Osteocyte (in vitro differentiated cells): Measurements from ENCODE around the gene CRYBA1. TPM values are rescaled to one million over a fixed set of nuclear protein-coding genes. Genes with fewer than 3 reads are reported as not detected.

ENCODE experiments used
- DNase-seq: peaks from one replicate; pipeline ENCODE4 v3.0.0; 2021; ENCODE audit warnings: mixed read lengths; ENCODE audit not compliant: unreplicated experiment; ENCODE audit errors: extremely low spot score
- H3K27ac Mint-ChIP-seq: one replicate; pipeline ENCODE4 v1.8.0; 2021; ENCODE audit warnings: mild to moderate bottlenecking, mixed read lengths; ENCODE audit not compliant: unreplicated experiment
- H3K27me3 Mint-ChIP-seq: one replicate; pipeline ENCODE4 v1.8.0; 2021; ENCODE audit warnings: mixed read lengths; ENCODE audit not compliant: unreplicated experiment
- H3K36me3 Mint-ChIP-seq: one replicate; pipeline ENCODE4 v1.8.0; 2021; ENCODE audit warnings: mixed read lengths; ENCODE audit not compliant: unreplicated experiment
- H3K4me1 Mint-ChIP-seq: one replicate; pipeline ENCODE4 v1.8.0; 2021; ENCODE audit warnings: mixed read lengths; ENCODE audit not compliant: unreplicated experiment
- H3K4me3 Mint-ChIP-seq: one replicate; pipeline ENCODE4 v1.8.0; 2021; ENCODE audit warnings: mild to moderate bottlenecking, moderate library complexity, mixed read lengths; ENCODE audit not compliant: unreplicated experiment
- H3K9me3 Mint-ChIP-seq: one replicate; pipeline ENCODE4 v1.8.0; 2021; ENCODE audit warnings: mixed read lengths; ENCODE audit not compliant: unreplicated experiment
- CTCF ChIP-seq: fragments of 200-600 bp; sonication (generic); IDR thresholded peaks from 2 replicates; pipeline ENCODE4 v1.5.0; 2021; ENCODE audit warnings: antibody characterized with exemption, mild to moderate bottlenecking, moderate library complexity
- total RNA-seq: library from RNA; stranded (reverse); gene quantifications from 2 replicates; pipeline ENCODE4 v1.2.1, GENCODE V29; 2021

Gene CRYBA1
- total RNA-seq, 1 donor from 2014 or later = not detected

GRCh38 chr17:29295420-29295819, 48.8 kb downstream of the CRYBA1 start:
- Mint-ChIP-seq H3K4me1 (peaks cover 24% of the 10 kb centered on the region), H3K4me3 (peak overlapping the region; percentile 59), H3K27ac (no peak overlapping the region), H3K36me3 (peaks cover 4% of the 10 kb centered on the region), H3K27me3 (peaks cover 2% of the 10 kb centered on the region), H3K9me3 (no peaks in the 10 kb centered on the region)
- TF ChIP-seq CTCF = no peak
- no peak for DNase-seq

GRCh38 chr17:29299031-29299430, 52.4 kb downstream of the CRYBA1 start:
- Mint-ChIP-seq H3K27me3 (peaks cover 6% of the 10 kb centered on the region), H3K27ac (no peak overlapping the region), H3K4me3 (no peak overlapping the region), H3K36me3 (no peaks in the 10 kb centered on the region), H3K4me1 (peaks cover 10% of the 10 kb centered on the region), H3K9me3 (no peaks in the 10 kb centered on the region)
- no peak for TF ChIP-seq CTCF
- DNase-seq = no peak

- TF ChIP-seq CTCF = no peak
- H3K36me3 Mint-ChIP-seq = no peaks in the 10 kb centered on the region
- no peak overlapping the region for H3K4me3 Mint-ChIP-seq
- peaks cover 6% of the 10 kb centered on the region for H3K27me3 Mint-ChIP-seq
- H3K9me3 Mint-ChIP-seq = no peaks in the 10 kb centered on the region
- H3K4me1 Mint-ChIP-seq = no peaks in the 10 kb centered on the region
- H3K27ac Mint-ChIP-seq = no peak overlapping the region
- peak; percentile 46 for DNase-seq
Measured at GRCh38 chr17:29303386-29303785, 56.7 kb downstream of the CRYBA1 start.

Other genes starting within 250 kb of the CRYBA1 start
- not detected in 2 replicates for gene SEZ6, start 240.8 kb upstream of the CRYBA1 start, total RNA-seq
- gene PIPOX, start 203.7 kb upstream of the CRYBA1 start, total RNA-seq = 1.1 and 1.6 TPM in 2 replicates
- 27.8 and 28.8 TPM in 2 replicates for gene MYO18A, start 66.5 kb upstream of the CRYBA1 start, total RNA-seq
- gene NUFIP2, start 47.3 kb downstream of the CRYBA1 start, total RNA-seq = 46.8 and 48.0 TPM in 2 replicates
- 79.7 and 81.1 TPM in 2 replicates for gene TAOK1, start 143.5 kb downstream of the CRYBA1 start, total RNA-seq